Measurements from ENCODE around the gene MBNL1.

The MBNL1 gene

GRCh38 chr3:152426393-152426792, 157.7 kb downstream of the MBNL1 start:
- Histone ChIP-seq H2BK12ac (ENCODE audit: low read length) (no peak overlapping the region), H2AK5ac (ENCODE audit: low read length) (no peak overlapping the region), H3K14ac (ENCODE audit: low read length) (no peak overlapping the region), H3K27me3 (ENCODE audit: insufficient read depth, low read length) (no peaks in the 10 kb centered on the region), H3K79me2 (ENCODE audit: control insufficient read depth, insufficient read depth, low read length, poor library complexity) (no peaks in the 10 kb centered on the region), H3K9ac (ENCODE audit: low read length) (no peak overlapping the region), H3K18ac (ENCODE audit: low read length) (no peak overlapping the region), H3K9me3 (ENCODE audit: insufficient read depth, low read depth, low read length) (no peaks in the 10 kb centered on the region), H3K4ac (ENCODE audit: low read depth, low read length) (no peak overlapping the region), H3K27ac (ENCODE audit: low read depth, low read length) (no peak overlapping the region), H4K12ac (ENCODE audit: low read depth, low read length) (no peak overlapping the region), H3K4me1 (ENCODE audit: control insufficient read depth in 1 of 2, insufficient read depth in 2 of 2, low read length in 2 of 2) (no peaks in the 10 kb centered on the region), H3K23ac (ENCODE audit: low read length) (no peak overlapping the region), H4K8ac (ENCODE audit: low read depth, low read length) (no peak overlapping the region), H4K91ac (ENCODE audit: low read depth, low read length) (no peak overlapping the region), H3K36me3 (ENCODE audit: control insufficient read depth in 1 of 2, insufficient read depth in 2 of 2, low read length in 2 of 2) (no peaks in the 10 kb centered on the region), H3K4me3 (ENCODE audit: low read depth, low read length) (no peak overlapping the region), H3K79me1 (ENCODE audit: low read length) (no peaks in the 10 kb centered on the region), H2AFZ (ENCODE audit: insufficient read depth, low read length, poor library complexity) (no peak overlapping the region), H2BK120ac (ENCODE audit: insufficient read depth, low read length, poor library complexity) (no peak overlapping the region), H2BK5ac (ENCODE audit: low read depth, low read length, poor library complexity) (no peak overlapping the region), H3K4me2 (ENCODE audit: low read length) (no peak overlapping the region)
- DNase-seq = no peak

GRCh38 chr3:152428577-152428976, 159.8 kb downstream of the MBNL1 start:
- Histone ChIP-seq H3K9me3 (ENCODE audit: insufficient read depth, low read depth, low read length) (no peaks in the 10 kb centered on the region), H3K4me1 (ENCODE audit: control insufficient read depth in 1 of 2, insufficient read depth in 2 of 2, low read length in 2 of 2) (no peaks in the 10 kb centered on the region), H3K79me2 (ENCODE audit: control insufficient read depth, insufficient read depth, low read length, poor library complexity) (no peaks in the 10 kb centered on the region), H2BK12ac (ENCODE audit: low read length) (no peak overlapping the region), H3K79me1 (ENCODE audit: low read length) (no peaks in the 10 kb centered on the region), H2AK5ac (ENCODE audit: low read length) (no peak overlapping the region), H2BK5ac (ENCODE audit: low read depth, low read length, poor library complexity) (no peak overlapping the region), H3K4ac (ENCODE audit: low read depth, low read length) (no peak overlapping the region), H2BK120ac (ENCODE audit: insufficient read depth, low read length, poor library complexity) (no peak overlapping the region), H3K14ac (ENCODE audit: low read length) (no peak overlapping the region), H3K9ac (ENCODE audit: low read length) (no peak overlapping the region), H3K4me3 (ENCODE audit: low read depth, low read length) (no peak overlapping the region), H3K36me3 (ENCODE audit: control insufficient read depth in 1 of 2, insufficient read depth in 2 of 2, low read length in 2 of 2) (peaks cover 3% of the 10 kb centered on the region in 2 experiments), H4K12ac (ENCODE audit: low read depth, low read length) (no peak overlapping the region), H3K23ac (ENCODE audit: low read length) (no peak overlapping the region), H4K8ac (ENCODE audit: low read depth, low read length) (no peak overlapping the region), H4K91ac (ENCODE audit: low read depth, low read length) (no peak overlapping the region), H3K4me2 (ENCODE audit: low read length) (no peak overlapping the region), H3K18ac (ENCODE audit: low read length) (no peak overlapping the region), H2AFZ (ENCODE audit: insufficient read depth, low read length, poor library complexity) (no peak overlapping the region), H3K27ac (ENCODE audit: low read depth, low read length) (no peak overlapping the region), H3K27me3 (ENCODE audit: insufficient read depth, low read length) (no peaks in the 10 kb centered on the region)
- no CpG with 5 or more reads among the region's 3 CpGs for WGBS (ENCODE audit: extremely low coverage, insufficient coverage, insufficient read length)
- no peak for DNase-seq

- no CpG with 5 or more reads among the region's 2 CpGs for WGBS (ENCODE audit: extremely low coverage, insufficient coverage, insufficient read length)
Observed at GRCh38 chr3:152430223-152431002, 161.7 kb downstream of the MBNL1 start.

GRCh38 chr3:152434142-152434541, 165.4 kb downstream of the MBNL1 start:
- H3K27me3 ChIP-seq (ENCODE audit: insufficient read depth, low read length) = no peaks in the 10 kb centered on the region
- WGBS (ENCODE audit: extremely low coverage, insufficient coverage, insufficient read length) = no CpG with 5 or more reads among the region's 2 CpGs
- H3K27ac ChIP-seq (ENCODE audit: low read depth, low read length) = no peak overlapping the region
- H3K9ac ChIP-seq (ENCODE audit: low read length) = no peak overlapping the region
- no peak overlapping the region for H3K4ac ChIP-seq (ENCODE audit: low read depth, low read length)
- no peak overlapping the region for H3K18ac ChIP-seq (ENCODE audit: low read length)
- H3K79me2 ChIP-seq (ENCODE audit: control insufficient read depth, insufficient read depth, low read length, poor library complexity) = no peaks in the 10 kb centered on the region
- H3K14ac ChIP-seq (ENCODE audit: low read length) = no peak overlapping the region
- no peak overlapping the region for H2AFZ ChIP-seq (ENCODE audit: insufficient read depth, low read length, poor library complexity)
- H3K4me2 ChIP-seq (ENCODE audit: low read length) = no peak overlapping the region
- H2BK12ac ChIP-seq (ENCODE audit: low read length) = no peak overlapping the region
- no peak overlapping the region for H4K91ac ChIP-seq (ENCODE audit: low read depth, low read length)
- H3K4me1 ChIP-seq (ENCODE audit: control insufficient read depth in 1 of 2, insufficient read depth in 2 of 2, low read length in 2 of 2) = no peaks in the 10 kb centered on the region
- H3K36me3 ChIP-seq (ENCODE audit: control insufficient read depth in 1 of 2, insufficient read depth in 2 of 2, low read length in 2 of 2) = peaks cover 3% of the 10 kb centered on the region in 2 experiments
- H2AK5ac ChIP-seq (ENCODE audit: low read length) = no peak overlapping the region
- no peak overlapping the region for H3K4me3 ChIP-seq (ENCODE audit: low read depth, low read length)
- DNase-seq = no peak
- H2BK5ac ChIP-seq (ENCODE audit: low read depth, low read length, poor library complexity) = no peak overlapping the region
- H3K9me3 ChIP-seq (ENCODE audit: insufficient read depth, low read depth, low read length) = no peaks in the 10 kb centered on the region
- no peak overlapping the region for H3K23ac ChIP-seq (ENCODE audit: low read length)
- no peak overlapping the region for H2BK120ac ChIP-seq (ENCODE audit: insufficient read depth, low read length, poor library complexity)
- H4K12ac ChIP-seq (ENCODE audit: low read depth, low read length) = no peak overlapping the region
- no peaks in the 10 kb centered on the region for H3K79me1 ChIP-seq (ENCODE audit: low read length)
- H4K8ac ChIP-seq (ENCODE audit: low read depth, low read length) = no peak overlapping the region

More at GRCh38 chr3:152430223-152431002, 161.7 kb downstream of the MBNL1 start:
- Histone ChIP-seq H3K9ac (ENCODE audit: low read length) (no peak overlapping the region), H3K4me1 (ENCODE audit: control insufficient read depth in 1 of 2, insufficient read depth in 2 of 2, low read length in 2 of 2) (no peaks in the 10 kb centered on the region), H2AK5ac (ENCODE audit: low read length) (no peak overlapping the region), H3K23ac (ENCODE audit: low read length) (no peak overlapping the region), H2AFZ (ENCODE audit: insufficient read depth, low read length, poor library complexity) (no peak overlapping the region), H3K79me1 (ENCODE audit: low read length) (no peaks in the 10 kb centered on the region), H4K12ac (ENCODE audit: low read depth, low read length) (no peak overlapping the region), H3K27me3 (ENCODE audit: insufficient read depth, low read length) (no peaks in the 10 kb centered on the region), H3K4me3 (ENCODE audit: low read depth, low read length) (no peak overlapping the region), H2BK12ac (ENCODE audit: low read length) (no peak overlapping the region), H3K18ac (ENCODE audit: low read length) (no peak overlapping the region), H3K4ac (ENCODE audit: low read depth, low read length) (no peak overlapping the region), H2BK5ac (ENCODE audit: low read depth, low read length, poor library complexity) (no peak overlapping the region), H4K91ac (ENCODE audit: low read depth, low read length) (no peak overlapping the region), H4K8ac (ENCODE audit: low read depth, low read length) (no peak overlapping the region), H3K27ac (ENCODE audit: low read depth, low read length) (no peak overlapping the region), H2BK120ac (ENCODE audit: insufficient read depth, low read length, poor library complexity) (no peak overlapping the region), H3K36me3 (ENCODE audit: control insufficient read depth in 1 of 2, insufficient read depth in 2 of 2, low read length in 2 of 2) (peaks cover 3% of the 10 kb centered on the region in 2 experiments), H3K79me2 (ENCODE audit: control insufficient read depth, insufficient read depth, low read length, poor library complexity) (no peaks in the 10 kb centered on the region), H3K4me2 (ENCODE audit: low read length) (no peak overlapping the region), H3K14ac (ENCODE audit: low read length) (no peak overlapping the region), H3K9me3 (ENCODE audit: insufficient read depth, low read depth, low read length) (no peaks in the 10 kb centered on the region)
- DNase-seq = peak in 1 of 2 donors; percentile 50

Measured in trophoblast cell (in vitro differentiated cells and primary cell).